Activated CD4-positive, CD25-positive, alpha-beta regulatory T cell treated with anti-CD3 and anti-CD28 coated beads, Interleukin-2, amount 50 U/mL, for 24 hours (primary cell): Measurements from ENCODE around the gene PPARD.

Experiments used
- ATAC-seq, 2 donors: fragments of 150-1000 bp; cut with Tn5 transposase; one replicate each; pipeline ENCODE4 v1.10.0; 2021; ENCODE audit warnings: mild to moderate bottlenecking in 1 of 2, moderate library complexity in 1 of 2

The PPARD gene

DNA sequence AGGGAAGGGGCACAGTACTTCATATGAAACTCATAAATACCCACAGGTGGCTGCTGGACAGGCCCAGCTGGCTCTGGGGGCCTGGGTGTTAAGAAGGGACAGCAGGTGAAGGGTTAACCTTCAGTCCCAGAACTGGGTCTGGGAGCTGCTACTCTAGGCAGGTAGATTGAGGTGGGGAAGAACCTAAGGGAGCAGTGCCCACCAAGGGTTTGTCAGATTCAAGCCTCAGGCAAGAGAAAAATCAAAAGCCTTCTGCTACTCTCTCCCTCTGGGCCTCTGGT lies 131.4 kb downstream of the PPARD start:
- peak in 1 of 2 donors; percentile 1 for ATAC-seq

DNA sequence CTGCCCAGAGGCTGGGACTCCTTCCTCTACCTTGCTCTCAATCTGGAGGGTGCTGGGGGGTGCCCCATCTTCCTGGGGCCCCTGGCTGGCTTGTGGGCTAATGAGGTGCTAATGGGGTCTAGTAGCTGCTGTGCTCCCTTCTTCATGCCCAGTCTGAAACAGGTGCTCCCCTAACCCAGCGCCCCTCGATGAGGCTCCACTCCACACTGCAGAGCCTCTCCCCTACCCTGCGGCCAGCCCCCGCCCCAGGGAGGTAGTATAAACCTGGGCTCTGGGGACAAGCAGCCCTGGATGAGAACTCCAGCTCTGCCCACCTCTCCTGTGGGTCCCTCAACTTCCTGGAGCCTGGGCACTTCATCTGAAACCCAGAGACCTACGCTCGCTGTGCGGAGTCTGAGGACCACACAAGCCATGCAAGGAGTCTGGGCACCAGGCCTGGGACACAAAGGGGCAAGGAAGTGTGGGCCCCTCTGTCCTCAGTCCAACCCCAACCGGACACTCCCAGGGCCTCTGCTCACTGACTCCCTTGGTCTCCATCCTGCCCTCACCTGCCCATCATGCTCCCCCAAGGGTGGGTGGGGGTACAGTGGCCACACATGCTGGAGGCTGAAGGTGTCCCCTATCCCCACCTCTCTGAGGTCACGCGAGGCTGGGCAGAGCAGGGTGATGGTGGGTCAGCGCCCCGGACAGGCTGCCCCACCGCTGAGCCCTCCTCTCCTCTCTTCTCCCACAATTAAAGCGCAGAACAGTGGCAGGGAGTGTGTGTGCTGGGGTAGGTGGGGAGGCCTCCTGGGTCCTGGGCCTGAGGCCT lies 132.0 kb downstream of the PPARD start:
- ATAC-seq = peak; percentile 3 to 11

DNA sequence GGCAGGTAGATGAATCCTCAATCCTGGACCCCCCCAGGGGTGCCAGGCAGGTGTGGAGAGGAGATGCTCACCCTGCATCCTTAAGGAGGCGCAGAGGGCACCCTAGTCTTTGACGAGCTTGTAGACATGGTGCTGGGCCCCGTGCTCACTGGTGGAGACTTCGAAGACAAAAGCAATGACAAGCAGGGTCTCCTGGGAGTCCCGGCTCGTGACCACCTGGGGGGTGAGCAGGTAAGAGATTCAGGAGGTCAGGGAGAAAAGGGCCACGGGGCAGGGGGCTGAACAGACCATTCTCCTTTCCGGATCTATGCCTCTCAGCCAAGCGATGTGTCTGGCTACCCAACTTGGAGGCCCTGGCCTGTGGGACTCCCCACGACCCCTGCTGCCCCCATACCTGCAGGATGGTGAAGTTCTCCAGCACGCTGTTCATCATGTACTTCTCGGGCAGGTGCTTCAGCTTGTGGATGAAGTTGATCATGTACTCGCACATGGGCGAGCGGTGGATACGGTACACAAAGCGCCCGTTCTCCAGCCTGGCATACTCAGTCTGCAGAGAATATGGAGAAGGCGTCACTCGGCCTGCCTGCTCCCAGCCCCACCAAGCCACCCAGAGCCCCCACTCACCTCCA lies 132.7 kb downstream of the PPARD start:
- ATAC-seq = peak in 1 of 2 donors; percentile 1

DNA sequence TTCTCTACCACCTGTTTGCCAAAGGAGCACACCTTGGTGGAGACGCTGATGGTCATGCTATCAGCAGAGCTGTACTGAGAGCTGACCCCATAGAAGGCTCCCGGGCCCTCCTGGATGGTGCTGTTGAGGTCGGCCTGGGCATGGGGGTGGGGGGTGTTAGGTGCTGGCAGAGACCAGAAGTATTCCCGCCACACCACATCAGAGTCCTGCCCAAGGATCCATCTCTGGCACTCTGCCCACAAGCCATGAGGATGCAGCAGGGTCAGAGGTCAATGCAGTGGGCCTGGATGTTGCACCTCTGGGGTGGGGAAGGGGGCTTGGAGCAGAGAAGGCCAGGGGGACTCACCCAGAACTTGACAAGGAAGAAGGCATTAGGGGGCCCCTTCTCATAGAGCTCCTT lies 133.2 kb downstream of the PPARD start:
- no peak for ATAC-seq

DNA sequence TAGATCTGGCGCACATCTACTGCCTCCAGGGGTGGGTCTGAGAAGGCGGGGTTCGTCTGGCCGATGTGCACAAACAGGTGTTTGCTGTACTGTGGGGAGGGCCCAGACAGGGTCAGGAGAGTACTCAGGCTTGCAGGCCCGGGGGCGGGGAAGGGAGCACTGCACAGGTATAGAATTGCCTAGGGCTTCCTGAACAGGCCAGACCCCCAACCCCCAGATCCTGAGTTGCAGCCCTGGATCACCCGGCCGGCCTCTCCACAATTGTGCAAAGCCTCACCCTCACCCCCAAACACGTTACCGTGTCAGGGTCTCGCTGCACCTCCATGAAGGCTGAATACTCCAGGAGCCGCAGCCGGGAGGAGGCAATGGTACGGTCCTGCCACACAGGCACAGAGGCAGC lies 133.6 kb downstream of the PPARD start:
- no peak for ATAC-seq

DNA sequence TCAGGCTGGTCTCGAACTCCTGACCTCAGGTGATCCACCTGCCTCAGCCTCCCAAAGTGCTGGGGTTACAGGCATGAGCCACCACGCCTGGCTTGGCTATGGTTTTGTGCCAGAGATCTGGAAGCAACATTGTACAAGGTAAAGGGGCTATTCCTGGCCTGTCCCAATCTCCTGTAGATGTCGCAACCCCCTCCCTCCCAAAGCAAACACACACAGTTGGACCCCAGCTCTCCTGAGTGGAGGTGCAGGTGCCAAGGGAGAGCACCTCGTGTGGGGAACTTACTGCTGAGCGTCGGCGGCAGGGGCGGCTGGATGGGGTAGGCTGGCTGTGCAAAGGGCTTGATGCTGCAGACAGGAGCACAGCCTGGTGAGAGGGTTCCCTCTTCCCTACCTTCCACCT lies 134.7 kb downstream of the PPARD start:
- no peak for ATAC-seq
